AG10803 (cell line): ENCODE results near the gene KCNH1.

Experiments used
- DNase-seq: peaks from one replicate; pipeline ENCODE4 v3.0.0; 2010; ENCODE audit warnings: low read depth
- H3K4me3 ChIP-seq: 2 replicates; pipeline ENCODE4 v1.5.1; 2011; ENCODE audit warnings: mild to moderate bottlenecking, low read length, control low read depth
- CTCF ChIP-seq: conservative IDR thresholded peaks from 2 replicates; pipeline ENCODE4 v1.5.1; 2011; ENCODE audit warnings: mild to moderate bottlenecking, low read length, control low read depth, inconsistent platforms

KCNH1 gene

GRCh38 chr1:210635108-210635507 lies 498.8 kb downstream of the KCNH1 start:
- no peak overlapping the region for H3K4me3 ChIP-seq
- DNase-seq: no peak
- TF ChIP-seq CTCF: no peak

- TF ChIP-seq CTCF: no peak
- DNase-seq: no peak
- H3K4me3 ChIP-seq: no peak overlapping the region
Observed at GRCh38 chr1:210633636-210634035, 500.3 kb downstream of the KCNH1 start.

- no peak for TF ChIP-seq CTCF
- H3K4me3 ChIP-seq: no peak overlapping the region
- DNase-seq: no peak
Observed at GRCh38 chr1:210633140-210633539, 500.8 kb downstream of the KCNH1 start.

GRCh38 chr1:210631399-210631798 lies 502.5 kb downstream of the KCNH1 start:
- no peak for TF ChIP-seq CTCF
- DNase-seq: no peak
- no peak overlapping the region for H3K4me3 ChIP-seq

GRCh38 chr1:210629276-210629675 lies 504.7 kb downstream of the KCNH1 start:
- no peak for DNase-seq
- no peak for TF ChIP-seq CTCF
- no peak overlapping the region for H3K4me3 ChIP-seq

- DNase-seq: no peak
- no peak overlapping the region for H3K4me3 ChIP-seq
- TF ChIP-seq CTCF: no peak
Observed at GRCh38 chr1:210627755-210628154, 506.2 kb downstream of the KCNH1 start.
